DND-41 (cell line): Measurements from ENCODE around the gene TMEM204.

Experiments
- ATAC-seq: fragments of 200-7000 bp; cut with Tn5 transposase; 3 replicates; pipeline ENCODE4 v1.9.1; 2021; ENCODE audit warnings: low read depth; ENCODE audit not compliant: insufficient read depth
- DNase-seq: peaks from one replicate; pipeline ENCODE4 v3.0.0-alpha.2; 2020
- H2AFZ ChIP-seq: 2 replicates; pipeline ENCODE4 v1.6.0; 2012; ENCODE audit warnings: low read depth, low read length
- H3K27ac ChIP-seq: 2 replicates; pipeline ENCODE4 v1.5.1; 2012; ENCODE audit warnings: low read length, inconsistent platforms
- H3K27me3 ChIP-seq: fragments of 200-600 bp; sonication (generic); 2 replicates; pipeline ENCODE4 v1.6.0; 2012; ENCODE audit warnings: low read length, mild to moderate bottlenecking, inconsistent platforms; ENCODE audit not compliant: insufficient read depth, poor library complexity
- H3K36me3 ChIP-seq: 2 replicates; pipeline ENCODE4 v1.5.1; 2012; ENCODE audit warnings: low read length, inconsistent platforms; ENCODE audit not compliant: insufficient read depth
- H3K4me1 ChIP-seq: 2 replicates; pipeline ENCODE4 v1.5.1; 2012; ENCODE audit warnings: mild to moderate bottlenecking, low read length; ENCODE audit not compliant: insufficient read depth
- H3K4me2 ChIP-seq: 2 replicates; pipeline ENCODE4 v1.6.0; 2012; ENCODE audit warnings: mild to moderate bottlenecking, moderate library complexity, low read length, inconsistent platforms; ENCODE audit not compliant: insufficient read depth
- H3K4me3 ChIP-seq, 2 experiments: fragments of 200-600 bp in 1 of 2; shearing (Covaris generic) in 1 of 2; 2 replicates each; pipeline ENCODE4 v1.5.1; 2012 to 2016; ENCODE audit warnings: inconsistent platforms in 2 of 2, low read length in 2 of 2, mild to moderate bottlenecking in 2 of 2, low read depth in 1 of 2, moderate library complexity in 1 of 2
- H3K79me2 ChIP-seq: 2 replicates; pipeline ENCODE4 v1.6.0; 2012; ENCODE audit warnings: low read length, inconsistent platforms; ENCODE audit not compliant: insufficient read depth
- H3K9ac ChIP-seq: 2 replicates; pipeline ENCODE4 v1.6.0; 2012; ENCODE audit warnings: low read depth, mild to moderate bottlenecking, inconsistent platforms, low read length, moderate library complexity
- H3K9me3 ChIP-seq: 2 replicates; pipeline ENCODE4 v1.5.1; 2012; ENCODE audit warnings: low read length, moderate library complexity, mild to moderate bottlenecking, inconsistent platforms; ENCODE audit not compliant: insufficient read depth, severe bottlenecking
- H4K20me1 ChIP-seq: 2 replicates; pipeline ENCODE4 v1.6.0; 2012; ENCODE audit warnings: low read length; ENCODE audit not compliant: insufficient read depth
- EZH2 ChIP-seq: IDR thresholded peaks from 3 replicates; pipeline ENCODE4 v1.6.1; 2012; ENCODE audit warnings: borderline replicate concordance, low read depth, mild to moderate bottlenecking, moderate library complexity, low read length, inconsistent platforms; ENCODE audit not compliant: severe bottlenecking
- TF ChIP-seq, protein P1 (sequence below): IDR thresholded peaks from 2 replicates; pipeline ENCODE4 v1.5.1; 2012; ENCODE audit warnings: borderline replicate concordance, low read length, moderate library complexity, mild to moderate bottlenecking; ENCODE audit not compliant: poor library complexity, severe bottlenecking; ENCODE audit errors: extremely low read depth

Gene TMEM204

DNA sequence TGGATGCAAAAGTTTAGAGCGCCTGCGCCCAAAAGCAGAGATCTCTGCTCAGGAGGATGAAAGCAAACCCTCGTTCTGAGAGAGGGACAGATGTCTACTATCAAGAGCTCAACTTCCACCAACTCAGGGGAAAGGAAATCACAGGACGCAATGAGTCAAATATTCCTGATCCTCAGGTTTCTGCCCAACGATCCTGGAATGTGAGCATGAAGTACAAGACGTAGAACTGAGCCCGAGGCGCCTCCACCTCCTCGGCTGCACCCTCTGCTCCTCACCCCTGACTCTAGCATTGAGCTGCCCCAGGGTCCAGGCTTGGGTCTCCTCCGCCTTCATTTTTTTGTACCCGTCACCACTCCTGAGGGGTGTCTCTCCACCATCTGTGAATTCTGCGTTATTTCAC lies 63.0 kb downstream of the TMEM204 start:
- ATAC-seq (no peak), DNase-seq (no peak)
- Histone ChIP-seq H3K27me3 (no peaks in the 10 kb centered on the region), H3K4me1 (no peaks in the 10 kb centered on the region), H4K20me1 (no peaks in the 10 kb centered on the region), H2AFZ (no peak overlapping the region), H3K4me2 (no peak overlapping the region), H3K9me3 (no peaks in the 10 kb centered on the region), H3K27ac (no peak overlapping the region), H3K4me3 (no peak overlapping the region), H3K9ac (no peak overlapping the region), H3K36me3 (peaks cover 16% of the 10 kb centered on the region), H3K79me2 (no peaks in the 10 kb centered on the region)
- TF ChIP-seq, protein P1, sequence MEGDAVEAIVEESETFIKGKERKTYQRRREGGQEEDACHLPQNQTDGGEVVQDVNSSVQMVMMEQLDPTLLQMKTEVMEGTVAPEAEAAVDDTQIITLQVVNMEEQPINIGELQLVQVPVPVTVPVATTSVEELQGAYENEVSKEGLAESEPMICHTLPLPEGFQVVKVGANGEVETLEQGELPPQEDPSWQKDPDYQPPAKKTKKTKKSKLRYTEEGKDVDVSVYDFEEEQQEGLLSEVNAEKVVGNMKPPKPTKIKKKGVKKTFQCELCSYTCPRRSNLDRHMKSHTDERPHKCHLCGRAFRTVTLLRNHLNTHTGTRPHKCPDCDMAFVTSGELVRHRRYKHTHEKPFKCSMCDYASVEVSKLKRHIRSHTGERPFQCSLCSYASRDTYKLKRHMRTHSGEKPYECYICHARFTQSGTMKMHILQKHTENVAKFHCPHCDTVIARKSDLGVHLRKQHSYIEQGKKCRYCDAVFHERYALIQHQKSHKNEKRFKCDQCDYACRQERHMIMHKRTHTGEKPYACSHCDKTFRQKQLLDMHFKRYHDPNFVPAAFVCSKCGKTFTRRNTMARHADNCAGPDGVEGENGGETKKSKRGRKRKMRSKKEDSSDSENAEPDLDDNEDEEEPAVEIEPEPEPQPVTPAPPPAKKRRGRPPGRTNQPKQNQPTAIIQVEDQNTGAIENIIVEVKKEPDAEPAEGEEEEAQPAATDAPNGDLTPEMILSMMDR, result no peak
- no peak for TF ChIP-seq EZH2

DNA sequence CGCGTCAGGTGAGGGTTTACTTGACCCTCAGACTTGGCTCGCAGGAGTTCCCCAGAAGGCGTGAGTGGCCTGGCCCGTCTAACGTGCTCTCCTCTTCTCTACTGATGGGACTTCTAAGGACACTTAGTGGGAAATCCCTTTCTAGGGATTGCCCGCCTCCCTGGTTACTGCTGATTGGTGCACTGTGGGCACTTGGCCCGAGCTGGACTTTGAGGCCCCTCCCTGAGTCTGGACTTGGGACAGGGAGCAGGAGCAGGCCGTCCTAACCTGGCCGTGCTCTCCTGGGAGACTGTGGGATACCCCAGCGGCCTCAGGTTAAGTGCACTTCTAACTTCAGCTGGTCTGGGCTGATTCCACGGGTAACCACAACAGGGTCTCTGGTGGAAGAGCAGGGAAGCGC lies 63.7 kb downstream of the TMEM204 start:
- Histone ChIP-seq H3K4me1 (no peaks in the 10 kb centered on the region), H3K9me3 (no peaks in the 10 kb centered on the region), H3K4me3 (no peak overlapping the region), H3K79me2 (no peaks in the 10 kb centered on the region), H2AFZ (no peak overlapping the region), H3K27me3 (no peaks in the 10 kb centered on the region), H3K27ac (no peak overlapping the region), H3K4me2 (no peak overlapping the region), H3K9ac (no peak overlapping the region), H4K20me1 (no peaks in the 10 kb centered on the region), H3K36me3 (peaks cover 18% of the 10 kb centered on the region)
- DNase-seq (no peak), ATAC-seq (no peak)
- TF ChIP-seq EZH2, result no peak
- TF ChIP-seq, protein P1, result no peak

- no peaks in the 10 kb centered on the region for H4K20me1 ChIP-seq
- H3K4me2 ChIP-seq, result no peak overlapping the region
- no peak overlapping the region for H2AFZ ChIP-seq
- no peak overlapping the region for H3K27ac ChIP-seq
- H3K9me3 ChIP-seq, result no peaks in the 10 kb centered on the region
- no peaks in the 10 kb centered on the region for H3K79me2 ChIP-seq
- DNase-seq, result no peak
- ATAC-seq, result no peak
- TF ChIP-seq EZH2, result no peak
- TF ChIP-seq, protein P1, result no peak
- H3K27me3 ChIP-seq, result no peaks in the 10 kb centered on the region
- no peak overlapping the region for H3K4me3 ChIP-seq
- no peak overlapping the region for H3K9ac ChIP-seq
- peaks cover 17% of the 10 kb centered on the region; the same call in 1 of the 2 replicates for H3K36me3 ChIP-seq
- H3K4me1 ChIP-seq, result no peaks in the 10 kb centered on the region
Measured at GRCh38 chr16:1601031-1601430, 67.6 kb downstream of the TMEM204 start.

GRCh38 chr16:1601489-1601888 lies 68.0 kb downstream of the TMEM204 start:
- no peak for DNase-seq
- H3K27ac ChIP-seq, result no peak overlapping the region
- no peaks in the 10 kb centered on the region for H4K20me1 ChIP-seq
- H3K9ac ChIP-seq, result no peak overlapping the region
- TF ChIP-seq, protein P1, result no peak
- no peak for TF ChIP-seq EZH2
- no peak for ATAC-seq
- no peak overlapping the region for H3K4me2 ChIP-seq
- H3K4me3 ChIP-seq, result no peak overlapping the region
- H3K4me1 ChIP-seq, result no peaks in the 10 kb centered on the region
- no peaks in the 10 kb centered on the region for H3K9me3 ChIP-seq
- peaks cover 20% of the 10 kb centered on the region; the same call in 1 of the 2 replicates for H3K36me3 ChIP-seq
- H3K27me3 ChIP-seq, result no peaks in the 10 kb centered on the region
- no peak overlapping the region for H2AFZ ChIP-seq
- no peaks in the 10 kb centered on the region for H3K79me2 ChIP-seq
